Nephron progenitor cell (in vitro differentiated cells): ENCODE data around the gene TUBG2.
"Not testable (repeated sequence)": the region's sequence is repeated elsewhere in the genome, so short reads cannot be mapped to it uniquely, and the experiment has no call there.

Experiments used
- DNase-seq: peaks from one replicate; pipeline ENCODE4 v3.0.0; 2021
- H3K27ac Mint-ChIP-seq: 2 replicates; pipeline ENCODE4 v1.8.0; 2021; ENCODE audit warnings: mild to moderate bottlenecking, moderate library complexity, mixed read lengths
- H3K27me3 Mint-ChIP-seq: 2 replicates; pipeline ENCODE4 v1.8.0; 2021; ENCODE audit warnings: mild to moderate bottlenecking, low read depth, mixed read lengths; ENCODE audit not compliant: poor library complexity
- H3K36me3 Mint-ChIP-seq: 2 replicates; pipeline ENCODE4 v1.8.0; 2021; ENCODE audit warnings: low read depth, mixed read lengths
- H3K4me1 Mint-ChIP-seq: 2 replicates; pipeline ENCODE4 v1.8.0; 2021; ENCODE audit warnings: mixed read lengths
- H3K4me3 Mint-ChIP-seq: 2 replicates; pipeline ENCODE4 v1.8.0; 2021; ENCODE audit warnings: mild to moderate bottlenecking, moderate library complexity, mixed read lengths
- H3K9me3 Mint-ChIP-seq: 2 replicates; pipeline ENCODE4 v1.8.0; 2021; ENCODE audit warnings: mild to moderate bottlenecking, moderate library complexity, mixed read lengths
- TF ChIP-seq, protein P1 (sequence below): fragments of 200-600 bp; sonication (generic); IDR thresholded peaks from 2 replicates; pipeline ENCODE4 v1.5.0; 2021; ENCODE audit warnings: antibody characterized with exemption

Gene TUBG2

DNA sequence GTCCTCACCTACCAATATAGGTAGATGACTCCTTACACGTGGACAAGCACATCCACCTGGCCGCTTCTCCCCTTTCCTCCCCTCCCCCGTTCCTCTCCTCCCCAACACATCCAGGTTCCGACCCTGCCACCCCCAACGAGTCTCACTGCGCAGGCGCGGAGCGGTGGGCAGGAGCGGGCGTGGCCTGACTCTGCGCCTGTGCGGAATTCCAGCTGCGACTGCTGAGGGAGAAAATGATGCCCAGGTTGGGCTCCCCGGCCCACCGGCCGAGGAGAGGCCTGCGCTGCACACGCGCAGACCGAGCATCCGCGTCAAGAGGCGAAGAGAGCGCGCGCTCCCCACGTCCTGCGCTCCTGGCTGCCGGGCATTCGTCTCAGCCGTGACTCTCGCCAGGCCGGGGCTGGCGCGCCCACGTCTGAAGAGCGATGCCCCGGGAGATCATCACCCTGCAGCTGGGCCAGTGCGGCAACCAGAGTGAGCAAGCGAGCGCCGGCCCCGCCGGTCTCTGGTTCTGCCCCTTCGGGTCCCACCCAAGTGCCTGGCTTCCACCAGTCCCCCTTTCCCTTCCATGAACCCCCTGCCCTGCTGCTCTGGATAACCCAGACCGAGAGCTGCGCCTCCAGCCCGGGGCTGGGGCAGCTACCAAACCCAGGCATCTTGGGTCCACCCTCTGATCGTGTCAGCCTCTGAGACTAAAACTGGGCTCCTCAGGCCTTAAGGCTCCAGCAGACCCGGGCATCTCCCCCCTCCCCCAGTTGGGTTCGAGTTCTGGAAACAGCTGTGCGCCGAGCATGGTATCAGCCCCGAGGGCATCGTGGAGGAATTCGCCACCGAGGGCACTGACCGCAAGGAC lies at the start of gene TUBG2:
Gene TUBG2 (plus strand): TSS at position 206 of the 853 bp plus-strand sequence. CDS start 220 bp downstream, at position 426.
- Mint-ChIP-seq H3K4me1 (peaks cover 27% of the 10 kb centered on the region), H3K27me3 (no peaks in the 10 kb centered on the region), H3K36me3 (peaks cover 14% of the 10 kb centered on the region), H3K4me3 (peak within 1 kb of the TSS; percentile 90), H3K27ac (peak within 1 kb of the TSS; percentile 25), H3K9me3 (peaks cover 14% of the 10 kb centered on the region)
- TF ChIP-seq, protein P1, sequence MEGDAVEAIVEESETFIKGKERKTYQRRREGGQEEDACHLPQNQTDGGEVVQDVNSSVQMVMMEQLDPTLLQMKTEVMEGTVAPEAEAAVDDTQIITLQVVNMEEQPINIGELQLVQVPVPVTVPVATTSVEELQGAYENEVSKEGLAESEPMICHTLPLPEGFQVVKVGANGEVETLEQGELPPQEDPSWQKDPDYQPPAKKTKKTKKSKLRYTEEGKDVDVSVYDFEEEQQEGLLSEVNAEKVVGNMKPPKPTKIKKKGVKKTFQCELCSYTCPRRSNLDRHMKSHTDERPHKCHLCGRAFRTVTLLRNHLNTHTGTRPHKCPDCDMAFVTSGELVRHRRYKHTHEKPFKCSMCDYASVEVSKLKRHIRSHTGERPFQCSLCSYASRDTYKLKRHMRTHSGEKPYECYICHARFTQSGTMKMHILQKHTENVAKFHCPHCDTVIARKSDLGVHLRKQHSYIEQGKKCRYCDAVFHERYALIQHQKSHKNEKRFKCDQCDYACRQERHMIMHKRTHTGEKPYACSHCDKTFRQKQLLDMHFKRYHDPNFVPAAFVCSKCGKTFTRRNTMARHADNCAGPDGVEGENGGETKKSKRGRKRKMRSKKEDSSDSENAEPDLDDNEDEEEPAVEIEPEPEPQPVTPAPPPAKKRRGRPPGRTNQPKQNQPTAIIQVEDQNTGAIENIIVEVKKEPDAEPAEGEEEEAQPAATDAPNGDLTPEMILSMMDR = no peak
- peak; percentile 93 for DNase-seq

DNA sequence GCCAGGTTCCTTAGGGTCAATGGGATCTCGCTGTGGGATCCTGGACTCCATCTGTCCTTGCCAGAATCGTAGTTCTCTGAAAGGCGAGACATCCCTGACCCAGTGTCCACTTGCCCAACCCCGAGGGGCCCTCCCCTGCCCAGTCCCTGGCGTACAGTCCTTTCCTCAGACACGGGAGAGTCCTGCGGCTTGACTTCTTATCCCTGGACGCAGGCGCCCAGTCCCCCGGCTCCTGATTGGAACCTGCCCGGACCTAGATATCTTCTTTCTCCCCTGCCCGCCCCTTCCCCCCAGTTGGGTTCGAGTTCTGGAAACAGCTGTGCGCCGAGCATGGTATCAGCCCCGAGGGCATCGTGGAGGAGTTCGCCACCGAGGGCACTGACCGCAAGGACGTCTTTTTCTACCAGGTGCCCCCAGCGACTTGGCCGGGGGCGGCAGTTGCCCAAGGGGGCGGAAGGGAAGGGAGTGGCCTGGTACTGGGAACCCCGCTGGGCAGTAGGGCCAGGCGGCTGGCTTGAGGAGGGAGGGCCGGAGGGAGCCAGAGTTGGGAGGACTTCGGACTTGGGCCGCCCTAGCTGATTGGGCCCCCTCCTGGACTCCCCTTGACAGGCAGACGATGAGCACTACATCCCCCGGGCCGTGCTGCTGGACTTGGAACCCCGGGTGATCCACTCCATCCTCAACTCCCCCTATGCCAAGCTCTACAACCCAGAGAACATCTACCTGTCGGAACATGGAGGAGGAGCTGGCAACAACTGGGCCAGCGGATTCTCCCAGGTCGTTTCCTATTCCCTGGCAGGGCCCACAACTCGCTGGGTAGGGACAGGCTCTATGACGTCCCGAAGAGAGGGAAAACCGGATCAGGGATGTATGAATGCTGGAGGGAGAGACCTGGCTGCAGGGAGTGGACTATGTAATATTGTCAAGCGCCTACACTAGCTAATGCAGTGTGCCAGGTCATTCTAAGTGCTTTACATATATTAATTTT lies 49.0 kb upstream of the TUBG2 start:
- Mint-ChIP-seq H3K36me3 (peaks cover 26% of the 10 kb centered on the region), H3K4me3 (peak overlapping the region; percentile 99), H3K4me1 (peaks cover 40% of the 10 kb centered on the region), H3K27ac (peak overlapping the region; percentile 90)
- not testable (repeated sequence) for DNase-seq, H3K9me3 Mint-ChIP-seq, H3K27me3 Mint-ChIP-seq

DNA sequence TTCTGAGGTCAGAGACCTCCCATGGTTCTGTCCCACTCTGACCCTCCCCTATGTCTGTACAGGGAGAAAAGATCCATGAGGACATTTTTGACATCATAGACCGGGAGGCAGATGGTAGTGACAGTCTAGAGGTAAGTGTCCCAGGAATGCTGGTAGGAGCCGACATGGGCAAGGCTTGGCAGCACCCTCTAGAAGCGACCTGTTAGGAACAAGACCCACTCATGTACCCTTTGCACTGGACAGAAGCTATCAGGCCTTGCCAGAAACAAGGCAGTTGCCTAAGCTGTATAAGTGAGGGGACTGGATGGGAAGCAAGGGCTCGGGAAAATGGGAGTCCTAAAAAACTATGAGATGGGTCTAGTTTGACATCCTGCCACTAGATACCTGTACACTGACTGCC lies 47.1 kb upstream of the TUBG2 start:
- DNase-seq = no peak
- H3K9me3 Mint-ChIP-seq = no peaks in the 10 kb centered on the region
- H3K27ac Mint-ChIP-seq = no peak overlapping the region
- peaks cover 2% of the 10 kb centered on the region for H3K27me3 Mint-ChIP-seq
- TF ChIP-seq, protein P1 = no peak
- peaks cover 36% of the 10 kb centered on the region for H3K36me3 Mint-ChIP-seq
- peaks cover 27% of the 10 kb centered on the region for H3K4me1 Mint-ChIP-seq
- H3K4me3 Mint-ChIP-seq = no peak overlapping the region

DNA sequence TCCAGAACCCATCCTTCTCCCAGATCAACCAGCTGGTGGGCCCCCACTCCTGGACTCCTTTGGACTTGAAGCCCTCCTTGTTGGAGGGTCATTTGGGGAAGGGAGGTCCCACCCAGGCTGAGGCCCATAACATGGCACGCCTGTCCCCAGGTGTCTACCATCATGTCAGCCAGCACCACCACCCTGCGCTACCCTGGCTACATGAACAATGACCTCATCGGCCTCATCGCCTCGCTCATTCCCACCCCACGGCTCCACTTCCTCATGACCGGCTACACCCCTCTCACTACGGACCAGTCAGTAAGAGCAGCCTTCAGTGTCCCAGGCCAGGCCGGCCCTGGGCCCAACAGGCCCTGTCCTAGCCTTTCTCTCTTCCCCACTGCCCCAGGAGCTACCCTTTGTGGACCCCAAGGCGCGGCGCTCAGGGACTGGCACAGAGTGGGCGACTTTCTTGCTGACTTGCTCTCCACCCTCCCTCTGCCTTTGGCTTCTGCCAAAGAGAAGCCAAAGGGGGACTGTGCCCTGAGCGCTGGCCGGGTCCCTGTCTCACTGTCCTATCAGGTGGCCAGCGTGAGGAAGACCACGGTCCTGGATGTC lies 45.3 kb upstream of the TUBG2 start:
- H3K27ac Mint-ChIP-seq = no peak overlapping the region
- peaks cover under 1% of the 10 kb centered on the region for H3K27me3 Mint-ChIP-seq
- no peaks in the 10 kb centered on the region for H3K9me3 Mint-ChIP-seq
- H3K36me3 Mint-ChIP-seq = peaks cover 36% of the 10 kb centered on the region
- H3K4me3 Mint-ChIP-seq = no peak overlapping the region
- TF ChIP-seq, protein P1 = no peak
- DNase-seq = no peak
- H3K4me1 Mint-ChIP-seq = peaks cover 17% of the 10 kb centered on the region

DNA sequence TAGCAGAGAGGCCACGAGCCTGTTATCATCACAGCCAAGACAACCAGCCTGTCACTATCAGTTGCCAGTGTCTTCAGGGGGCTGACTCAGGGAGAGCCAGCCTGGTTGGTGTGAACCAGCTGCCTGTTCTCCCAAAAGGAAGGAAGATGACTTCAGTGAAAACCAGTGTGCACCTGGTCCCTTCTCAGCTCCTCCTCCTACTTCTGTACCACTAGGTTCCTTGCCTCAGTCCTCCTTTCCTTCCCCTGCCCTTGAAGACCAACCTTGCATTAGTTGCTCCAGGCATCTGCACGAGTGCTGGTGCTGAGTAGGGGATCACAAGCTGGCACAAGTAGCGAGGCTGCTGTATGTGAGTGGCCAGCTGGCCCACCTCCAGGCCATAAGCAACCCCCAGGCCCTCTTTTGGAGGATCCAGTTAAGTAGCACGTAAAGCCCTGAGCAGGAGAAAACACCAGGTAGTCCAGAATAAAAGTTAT lies 41.1 kb upstream of the TUBG2 start:
- DNase-seq = no peak
- peaks cover 12% of the 10 kb centered on the region for H3K4me1 Mint-ChIP-seq
- peaks cover 27% of the 10 kb centered on the region for H3K36me3 Mint-ChIP-seq
- peak overlapping the region; percentile 57 for H3K27ac Mint-ChIP-seq
- no peaks in the 10 kb centered on the region for H3K9me3 Mint-ChIP-seq
- no peaks in the 10 kb centered on the region for H3K27me3 Mint-ChIP-seq
- TF ChIP-seq, protein P1 = no peak
- H3K4me3 Mint-ChIP-seq = no peak overlapping the region
